ENCODE data around the gene SMG9.

SMG9 gene

DNA sequence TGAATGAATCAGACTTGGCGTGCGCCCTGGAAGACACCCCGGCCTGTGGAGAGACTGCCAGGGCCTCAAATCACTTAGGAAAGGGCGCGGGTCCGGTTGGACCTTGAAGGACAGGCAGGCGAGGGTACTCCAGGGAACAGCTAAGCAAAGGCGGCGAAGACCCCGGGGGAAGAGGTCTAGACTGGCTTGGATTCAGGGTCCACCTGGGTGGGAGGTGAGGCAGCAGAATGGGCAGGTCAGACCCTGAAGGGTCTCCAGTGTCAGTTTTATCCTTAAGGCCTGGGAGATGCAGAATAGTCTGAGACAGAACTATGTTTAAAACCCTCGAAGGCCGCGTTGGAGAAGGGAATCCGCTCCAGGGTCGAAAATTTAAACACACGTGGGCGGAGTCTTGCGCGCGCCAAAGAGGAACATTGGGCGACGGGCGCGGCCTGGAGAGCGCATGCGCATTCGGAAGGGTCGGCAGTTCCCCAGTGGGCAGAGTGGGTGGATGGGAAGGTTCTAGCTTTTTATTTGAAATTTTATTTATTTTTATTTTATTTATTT is 567 bp upstream of the SMG9 start:
- DNase-seq (ENCODE audit: low read depth) = peak; percentile 23

DNA sequence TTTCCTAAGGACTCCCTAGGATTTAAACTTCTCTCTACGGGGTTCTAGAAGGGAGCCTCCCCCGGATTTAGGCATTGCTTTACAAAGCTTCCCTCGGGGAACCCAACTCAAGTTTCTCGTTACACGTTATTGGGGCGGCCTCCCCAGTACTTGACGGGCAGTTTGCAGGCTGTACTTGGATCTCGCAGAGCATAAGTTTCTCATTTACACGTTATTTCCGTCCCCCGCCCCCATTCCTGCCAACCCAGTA is 584 bp downstream of the SMG9 start:
- DNase-seq (ENCODE audit: low read depth) = no peak

DNA sequence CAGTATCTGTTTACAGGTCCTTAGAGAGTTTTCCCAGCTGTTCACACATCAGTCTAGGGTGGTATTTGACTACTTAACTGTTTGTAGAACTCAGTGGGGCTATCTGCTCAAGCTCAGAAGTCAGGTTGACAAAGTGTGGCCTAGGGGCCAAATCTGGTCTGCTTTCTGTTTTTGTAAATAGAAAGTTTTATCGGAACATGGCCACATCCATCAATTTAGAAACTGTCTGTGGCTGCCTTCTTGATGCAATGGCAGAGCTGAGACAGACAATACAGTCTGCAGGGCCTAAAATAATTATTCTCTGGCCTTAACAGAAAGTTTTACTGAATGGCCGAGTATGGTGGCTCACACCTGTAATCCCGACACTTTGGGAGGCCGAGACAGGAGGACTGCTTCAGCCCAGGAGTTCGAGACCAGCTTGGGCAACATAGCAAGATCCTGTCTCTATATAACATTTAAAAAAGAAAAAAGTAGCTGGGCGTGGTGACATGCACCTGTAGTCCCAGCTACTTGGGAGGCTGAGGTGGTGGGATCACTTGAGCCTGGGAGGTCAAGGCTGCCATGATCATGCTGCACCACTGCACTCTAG is 2.4 kb downstream of the SMG9 start:
- no peak for DNase-seq (ENCODE audit: low read depth)

DNA sequence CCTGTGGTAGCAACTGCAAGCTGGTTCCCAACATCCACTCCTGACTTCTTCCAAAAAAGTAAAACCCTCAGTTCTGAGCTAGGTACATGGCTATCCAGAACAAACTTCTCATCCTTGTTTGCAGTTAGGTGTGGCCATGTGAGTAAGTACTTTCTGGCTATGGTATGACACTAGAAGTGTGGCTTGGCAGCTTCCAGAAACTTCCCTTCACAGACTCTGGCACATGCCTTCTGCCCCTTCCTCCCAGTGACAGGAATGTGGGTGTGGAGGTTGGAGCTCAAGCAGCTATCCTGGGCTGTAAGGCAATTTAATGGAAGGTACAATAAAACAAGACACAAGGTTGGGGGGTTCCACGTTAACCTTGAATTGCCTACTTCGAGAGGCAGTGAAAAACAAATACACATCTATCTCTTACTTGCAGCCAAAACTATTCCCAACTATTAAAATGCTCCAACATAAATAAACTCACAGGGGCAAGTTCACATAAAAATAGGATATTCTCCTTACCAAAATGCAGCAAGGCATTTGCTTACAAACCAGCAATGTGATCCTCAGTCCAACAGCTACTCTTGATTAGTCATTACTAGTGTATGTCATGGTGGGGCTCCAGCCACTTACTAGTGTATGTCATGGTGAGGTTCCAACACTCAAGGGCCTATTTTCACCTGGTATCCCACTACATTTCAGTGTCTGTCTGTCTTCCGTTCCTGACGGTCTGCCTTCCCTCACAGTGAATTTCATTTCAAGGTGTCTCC is 3.1 kb downstream of the SMG9 start:
- no peak for DNase-seq (ENCODE audit: low read depth)

GRCh38 chr19:43749898-43750297 is 4.9 kb downstream of the SMG9 start:
- DNase-seq (ENCODE audit: low read depth) = no peak

DNA sequence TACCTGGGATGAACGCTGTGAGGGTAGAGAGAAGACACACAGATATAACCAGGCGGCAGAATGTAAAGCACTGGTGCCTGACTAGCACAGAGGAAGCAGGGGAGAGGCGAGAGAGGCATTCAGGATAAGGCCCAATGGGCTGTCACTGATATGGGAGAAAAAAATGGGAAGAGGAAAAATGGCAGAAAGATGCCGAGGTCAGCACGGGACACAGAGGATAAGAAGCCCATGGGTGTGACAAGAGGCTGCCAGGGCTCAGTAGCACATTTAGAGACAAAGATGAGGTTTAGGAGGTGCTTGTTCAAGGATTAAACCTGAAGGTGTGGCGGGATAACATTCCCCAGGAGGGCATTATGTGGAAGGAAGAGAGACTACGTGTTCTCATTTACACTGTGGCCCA is 5.6 kb downstream of the SMG9 start:
- DNase-seq (ENCODE audit: low read depth) = no peak

DNA sequence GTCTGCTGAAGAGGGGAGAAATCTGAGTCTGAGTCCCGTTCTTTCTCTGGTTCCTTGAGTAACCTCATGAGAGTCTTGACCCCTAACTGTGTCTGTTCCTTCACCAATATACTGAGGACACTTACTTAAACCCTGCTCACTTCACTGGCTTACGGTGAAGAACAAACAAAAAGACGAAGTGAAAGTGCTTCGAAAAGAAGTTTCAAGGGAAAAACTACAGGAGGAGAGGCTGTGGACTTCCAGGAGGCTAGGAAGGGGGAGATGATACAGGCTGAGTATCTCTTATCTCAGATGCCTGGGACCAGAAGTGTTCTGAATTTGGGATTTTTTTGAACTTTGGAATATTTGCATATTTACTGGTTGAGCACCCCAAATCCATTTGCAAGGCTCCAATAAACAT is 6.1 kb downstream of the SMG9 start:
- no peak for DNase-seq (ENCODE audit: low read depth)

GRCh38 chr19:43748205-43748594 is 6.6 kb downstream of the SMG9 start:
- DNase-seq (ENCODE audit: low read depth) = no peak

DNA sequence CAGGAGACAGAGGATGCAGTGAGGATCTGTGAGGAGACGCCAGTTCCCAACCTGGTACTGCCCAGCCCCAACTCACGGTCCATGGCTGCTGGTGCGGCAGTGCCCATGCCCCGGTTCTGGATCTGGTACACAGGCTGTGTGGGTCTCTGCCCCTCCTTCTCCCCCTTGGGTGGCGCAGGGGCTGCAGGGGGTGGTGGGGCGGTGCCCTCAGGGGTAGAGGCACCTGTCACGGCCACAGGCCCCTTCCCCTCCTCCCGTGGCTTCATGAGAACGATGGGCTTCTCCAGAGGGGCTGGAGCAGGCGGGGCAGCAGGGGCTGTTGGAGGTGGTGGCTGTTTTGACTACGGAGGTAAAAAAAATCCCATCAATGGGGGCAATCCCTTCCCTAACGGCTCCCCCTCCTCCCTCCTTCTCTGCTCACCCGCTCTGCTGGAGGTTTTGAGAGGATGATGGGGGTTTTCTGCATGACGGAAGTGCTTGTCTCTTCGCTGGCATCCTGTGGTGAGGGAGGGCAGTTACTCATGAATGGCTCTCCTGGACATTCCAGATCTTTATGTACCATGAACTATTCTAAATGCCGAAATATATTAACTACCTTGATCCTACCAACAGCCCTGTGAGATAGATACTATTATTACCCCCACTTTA is 7.1 kb downstream of the SMG9 start:
- no peak for DNase-seq (ENCODE audit: low read depth)

DNA sequence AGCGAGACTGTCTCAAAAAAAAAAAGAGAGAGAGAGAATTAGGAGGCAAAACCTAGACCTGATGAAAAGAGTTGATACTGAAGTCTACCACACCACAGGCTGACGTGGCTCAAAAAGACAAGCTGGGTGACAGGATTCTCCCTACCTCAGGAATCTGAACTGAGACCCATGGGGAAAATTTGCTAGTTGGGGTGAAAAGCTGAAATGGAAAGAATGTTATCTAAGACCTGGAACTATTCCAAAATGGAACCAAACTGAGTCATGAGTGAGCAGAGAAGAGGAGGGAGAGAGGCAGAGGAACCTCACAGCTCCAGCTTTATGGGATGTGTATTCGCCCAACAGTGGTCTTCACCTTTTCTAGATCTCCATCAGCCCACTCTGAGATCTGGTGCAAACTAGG is 11.7 kb downstream of the SMG9 start:
- no peak for DNase-seq (ENCODE audit: low read depth)

- no peak for DNase-seq (ENCODE audit: low read depth)
These were observed 13.5 kb downstream of the SMG9 start for GRCh38 chr19:43741075-43741825.

DNA sequence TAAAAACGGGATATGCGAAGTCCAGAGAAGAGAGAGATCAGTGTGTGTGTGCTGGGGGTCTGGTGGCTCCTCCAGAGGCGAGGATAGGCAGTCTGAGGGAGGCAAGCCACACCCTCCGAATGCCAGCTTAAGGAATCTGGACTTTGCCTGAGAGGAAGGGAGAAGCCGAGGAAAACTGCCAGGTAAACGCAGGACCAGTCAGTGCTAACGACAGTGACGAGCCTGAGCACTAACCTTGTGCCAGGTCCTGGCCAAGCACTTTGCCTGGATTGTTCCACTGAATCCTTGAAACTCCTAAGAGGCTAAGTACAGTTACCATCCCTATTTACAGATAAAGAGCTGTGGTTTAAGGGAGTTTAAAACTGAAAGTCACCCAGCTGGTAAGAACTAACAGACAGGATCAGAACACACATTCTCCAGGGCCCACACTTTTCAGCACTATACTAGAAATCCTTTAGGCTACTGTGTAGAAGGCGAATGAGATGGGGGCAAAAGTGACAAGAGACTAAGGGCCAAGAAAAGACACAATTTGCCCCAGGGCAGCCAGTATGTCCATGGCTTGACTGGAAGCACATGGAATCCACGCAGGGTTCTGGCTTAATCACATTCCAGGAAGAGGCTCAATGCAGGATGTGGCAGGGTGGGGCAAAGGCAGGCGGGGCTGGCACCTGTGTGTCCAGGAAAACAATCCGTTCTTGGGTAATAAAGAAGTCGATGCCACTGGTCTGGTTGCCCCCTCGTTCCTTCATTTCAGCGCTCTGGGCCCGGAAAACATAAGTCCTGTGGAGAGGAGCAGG is 15.1 kb downstream of the SMG9 start:
- DNase-seq (ENCODE audit: low read depth) = no peak

DNA sequence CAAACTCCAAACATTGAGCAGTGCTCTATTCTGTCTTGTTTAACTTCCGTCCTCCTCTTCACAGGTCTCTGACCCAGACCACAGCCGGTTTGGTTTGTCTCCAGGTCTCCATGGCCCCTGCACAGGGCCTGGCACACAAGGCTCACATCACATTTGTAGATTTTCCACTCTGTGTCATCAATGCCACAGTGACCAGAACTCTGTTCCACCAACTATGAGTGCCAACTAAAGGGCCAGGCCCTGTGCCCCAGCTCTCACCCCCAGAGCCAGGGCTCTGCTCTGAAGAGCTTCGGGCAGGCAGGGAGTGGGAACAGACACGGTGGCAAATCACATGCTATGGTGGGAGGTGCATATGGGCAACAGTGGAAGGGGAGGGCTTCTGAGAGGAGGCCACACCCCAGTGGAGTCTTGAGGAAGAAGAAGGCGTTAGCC is 16.0 kb downstream of the SMG9 start:
- DNase-seq (ENCODE audit: low read depth) = no peak

DNA sequence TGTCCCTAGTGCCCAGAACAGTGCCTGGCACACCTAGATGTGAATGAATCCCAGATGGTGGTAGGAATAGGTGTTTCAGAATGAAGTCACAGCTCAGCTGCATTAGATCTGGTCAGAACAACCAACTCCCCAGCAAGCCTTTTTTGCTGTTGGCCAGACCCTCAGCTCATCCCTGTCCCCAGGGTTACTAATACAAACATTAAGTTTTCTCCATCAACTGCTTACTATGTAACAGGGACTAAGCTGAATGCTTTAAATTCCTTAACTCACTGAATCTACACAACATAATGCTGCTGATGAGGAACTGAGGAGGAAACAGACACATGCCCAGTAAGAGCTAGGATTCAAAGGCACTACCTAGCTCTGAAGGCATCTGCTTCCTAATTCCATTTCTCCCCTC is 18.8 kb downstream of the SMG9 start:
- no peak for DNase-seq (ENCODE audit: low read depth)

- DNase-seq (ENCODE audit: low read depth) = no peak
These were observed 19.7 kb downstream of the SMG9 start for GRCh38 chr19:43735013-43735412.

DNA sequence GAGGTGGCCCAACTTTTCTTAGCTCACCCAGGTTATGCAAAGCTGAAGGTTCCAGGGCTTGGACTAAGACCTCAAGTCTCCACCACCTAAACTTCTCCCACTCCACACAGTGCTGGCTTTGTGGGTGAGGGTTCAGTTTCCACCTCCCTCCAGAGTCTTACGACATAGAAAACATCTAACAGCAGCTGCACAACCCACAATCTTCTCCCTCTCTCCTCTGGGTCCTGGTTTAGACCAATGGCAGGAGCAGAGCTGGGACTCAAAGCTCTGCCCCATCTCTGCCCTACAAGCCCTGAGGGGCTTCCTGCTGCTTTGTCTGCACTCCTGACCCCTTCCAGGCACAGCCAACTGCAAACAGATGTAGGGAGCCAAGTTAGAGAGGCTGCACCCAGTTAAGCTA is 22.9 kb downstream of the SMG9 start:
- no peak for DNase-seq (ENCODE audit: low read depth)

- no peak for DNase-seq (ENCODE audit: low read depth)
These were observed 23.4 kb downstream of the SMG9 start for GRCh38 chr19:43731346-43731745.

GRCh38 chr19:43729919-43730318 is 24.8 kb downstream of the SMG9 start:
- no peak for DNase-seq (ENCODE audit: low read depth)

DNA sequence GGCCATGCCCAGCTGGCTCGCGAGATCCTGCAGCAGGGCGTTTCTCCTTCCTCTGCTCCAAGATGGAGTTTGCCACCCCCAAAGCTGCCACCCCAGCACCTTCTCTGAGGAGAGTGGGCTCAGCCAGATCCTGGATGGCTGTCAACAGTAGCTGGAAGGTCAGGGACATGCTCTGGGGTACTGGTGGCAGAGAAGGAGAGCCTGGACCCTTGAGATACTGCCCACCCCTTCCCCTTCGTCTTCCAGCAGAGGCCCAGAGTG is 27.2 kb downstream of the SMG9 start:
- no peak for DNase-seq (ENCODE audit: low read depth)

DNA sequence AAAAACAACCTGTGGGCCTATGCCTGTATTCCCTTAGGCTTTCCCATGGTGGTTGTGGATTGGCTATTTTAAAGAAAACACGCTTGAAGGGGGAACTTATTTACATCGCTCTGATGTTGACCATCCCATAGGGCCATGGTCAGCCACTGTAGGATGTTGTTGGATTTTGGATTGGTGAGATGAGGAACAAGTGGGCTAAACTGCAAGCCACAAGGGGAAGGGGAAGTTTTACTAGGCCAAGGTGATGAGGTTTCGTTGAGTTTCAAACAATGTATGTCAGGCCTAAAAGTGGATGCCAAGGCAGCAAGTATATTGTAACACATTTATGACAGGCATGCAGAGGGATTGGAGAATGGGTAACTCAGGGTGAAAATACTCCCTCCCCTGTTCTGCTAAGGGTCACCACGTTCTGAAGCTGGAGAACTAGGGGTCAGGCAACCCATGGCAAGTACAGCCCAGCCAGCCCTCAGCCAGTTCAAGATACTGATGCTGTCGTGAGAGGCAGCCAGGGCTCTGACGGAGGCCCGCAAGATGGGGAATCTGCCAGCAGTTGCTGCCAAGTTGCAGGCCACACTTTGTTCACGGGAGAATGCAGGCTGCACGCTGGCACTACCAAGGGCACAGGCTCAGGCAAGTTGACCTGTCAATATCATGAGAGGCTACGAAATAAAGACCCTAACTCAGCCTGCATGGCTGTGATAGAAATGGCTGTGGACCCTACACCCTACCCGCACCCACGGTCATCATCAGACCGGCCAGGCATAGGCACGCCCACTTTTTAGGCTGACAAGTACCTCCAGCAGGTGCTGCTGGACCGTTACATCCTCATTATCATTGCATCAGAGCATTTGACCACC is 27.8 kb downstream of the SMG9 start:
- no peak for DNase-seq (ENCODE audit: low read depth)

GRCh38 chr19:43725468-43725867 is 29.3 kb downstream of the SMG9 start:
- DNase-seq (ENCODE audit: low read depth) = no peak
